8988T (cell line): ENCODE measurements around the gene SRGAP2C.
"Not testable (repeated sequence)": the region's sequence is repeated elsewhere in the genome, so short reads cannot be mapped to it uniquely, and the experiment has no call there.

Experiments used
- DNase-seq: peaks from one replicate; pipeline ENCODE4 v3.0.0; 2011

SRGAP2C gene

GRCh38 chr1:121187914-121188313 lies 3.1 kb downstream of the SRGAP2C start:
- not testable (repeated sequence) for DNase-seq

- DNase-seq = not testable (repeated sequence)
Measured at GRCh38 chr1:121192512-121192911, 7.7 kb downstream of the SRGAP2C start.

- not testable (repeated sequence) for DNase-seq
Measured at GRCh38 chr1:121197095-121197882, 12.5 kb downstream of the SRGAP2C start.

- not testable (repeated sequence) for DNase-seq
Measured at GRCh38 chr1:121199763-121200162, 15.0 kb downstream of the SRGAP2C start.

- DNase-seq = not testable (repeated sequence)
Measured at GRCh38 chr1:121200232-121200631, 15.5 kb downstream of the SRGAP2C start.

GRCh38 chr1:121200985-121201981 lies 16.5 kb downstream of the SRGAP2C start:
- not testable (repeated sequence) for DNase-seq

GRCh38 chr1:121202986-121203385 lies 18.2 kb downstream of the SRGAP2C start:
- not testable (repeated sequence) for DNase-seq

- DNase-seq = not testable (repeated sequence)
Measured at GRCh38 chr1:121205786-121206711, 21.3 kb downstream of the SRGAP2C start.

- not testable (repeated sequence) for DNase-seq
Measured at GRCh38 chr1:121207328-121207727, 22.6 kb downstream of the SRGAP2C start.

- DNase-seq = not testable (repeated sequence)
Measured at GRCh38 chr1:121208375-121208774, 23.6 kb downstream of the SRGAP2C start.

- DNase-seq = not testable (repeated sequence)
Measured at GRCh38 chr1:121210778-121211177, 26.0 kb downstream of the SRGAP2C start.

- not testable (repeated sequence) for DNase-seq
Measured at GRCh38 chr1:121213491-121213890, 28.7 kb downstream of the SRGAP2C start.

- not testable (repeated sequence) for DNase-seq
Measured at GRCh38 chr1:121214544-121215156, 29.9 kb downstream of the SRGAP2C start.

GRCh38 chr1:121215699-121216417 lies 31.1 kb downstream of the SRGAP2C start:
- not testable (repeated sequence) for DNase-seq

GRCh38 chr1:121216676-121217075 lies 31.9 kb downstream of the SRGAP2C start:
- DNase-seq = not testable (repeated sequence)

GRCh38 chr1:121221770-121222169 lies 37.0 kb downstream of the SRGAP2C start:
- DNase-seq = not testable (repeated sequence)

GRCh38 chr1:121224714-121225113 lies 39.9 kb downstream of the SRGAP2C start:
- DNase-seq = not testable (repeated sequence)

- not testable (repeated sequence) for DNase-seq
Measured at GRCh38 chr1:121226295-121226904, 41.6 kb downstream of the SRGAP2C start.

- not testable (repeated sequence) for DNase-seq
Measured at GRCh38 chr1:121226925-121227324, 42.1 kb downstream of the SRGAP2C start.

GRCh38 chr1:121227544-121228330 lies 43.0 kb downstream of the SRGAP2C start:
- DNase-seq = not testable (repeated sequence)
